Measurements from ENCODE around the gene MB21D2.

The MB21D2 gene

GRCh38 chr3:192750201-192750600 lies 167.5 kb downstream of the MB21D2 start:
- Histone ChIP-seq H3K9ac (ENCODE audit: low read length) (no peak overlapping the region), H3F3A (ENCODE audit: insufficient read depth) (no peaks in the 10 kb centered on the region), H3K9me2 (replicated peaks; ENCODE audit: insufficient read depth, low read length) (no peaks in the 10 kb centered on the region), H3K27ac (ENCODE audit: low read depth, low read length) (no peak overlapping the region), H4K20me1 (ENCODE audit: low read depth, low read length) (no peaks in the 10 kb centered on the region), H3K9me3 (ENCODE audit: insufficient read depth, low read length) (no peaks in the 10 kb centered on the region), H3K4me3 (ENCODE audit: insufficient read depth, low read length, poor library complexity, severe bottlenecking) (no peak overlapping the region), H3K36me3 (ENCODE audit: low read length) (no peaks in the 10 kb centered on the region), H2AFZ (ENCODE audit: low read depth, low read length, severe bottlenecking) (no peak overlapping the region), H3K79me2 (ENCODE audit: insufficient read depth, low read length) (no peaks in the 10 kb centered on the region), H3K4me2 (ENCODE audit: low read depth, low read length, poor library complexity, severe bottlenecking) (no peak overlapping the region), H3K27me3 (ENCODE audit: low read length) (no peaks in the 10 kb centered on the region)
- TF ChIP-seq EZH2phosphoT487 (conservative IDR thresholded peaks at IDR 0.05; ENCODE audit: low read length) (no peak), CTCF (IDR thresholded peaks at IDR 0.05; ENCODE audit: insufficient read depth, low read length, poor library complexity, severe bottlenecking) (no peak)

GRCh38 chr3:192747746-192748145 lies 169.9 kb downstream of the MB21D2 start:
- Histone ChIP-seq H3K79me2 (ENCODE audit: insufficient read depth, low read length) (no peaks in the 10 kb centered on the region), H3K27me3 (ENCODE audit: low read length) (no peaks in the 10 kb centered on the region), H3K9me3 (ENCODE audit: insufficient read depth, low read length) (no peaks in the 10 kb centered on the region), H3K9me2 (replicated peaks; ENCODE audit: insufficient read depth, low read length) (no peaks in the 10 kb centered on the region), H3K27ac (ENCODE audit: low read depth, low read length) (no peak overlapping the region), H4K20me1 (ENCODE audit: low read depth, low read length) (no peaks in the 10 kb centered on the region), H3F3A (ENCODE audit: insufficient read depth) (no peaks in the 10 kb centered on the region), H2AFZ (ENCODE audit: low read depth, low read length, severe bottlenecking) (no peak overlapping the region), H3K4me3 (ENCODE audit: insufficient read depth, low read length, poor library complexity, severe bottlenecking) (no peak overlapping the region), H3K36me3 (ENCODE audit: low read length) (no peaks in the 10 kb centered on the region), H3K4me2 (ENCODE audit: low read depth, low read length, poor library complexity, severe bottlenecking) (no peak overlapping the region), H3K9ac (ENCODE audit: low read length) (no peak overlapping the region)
- no peak for TF ChIP-seq CTCF (IDR thresholded peaks at IDR 0.05; ENCODE audit: insufficient read depth, low read length, poor library complexity, severe bottlenecking)
- TF ChIP-seq EZH2phosphoT487 (conservative IDR thresholded peaks at IDR 0.05; ENCODE audit: low read length): no peak

- Histone ChIP-seq H3F3A (ENCODE audit: insufficient read depth) (no peaks in the 10 kb centered on the region), H3K27ac (ENCODE audit: low read depth, low read length) (no peak overlapping the region), H3K9me2 (replicated peaks; ENCODE audit: insufficient read depth, low read length) (no peaks in the 10 kb centered on the region)
Observed at GRCh38 chr3:192747145-192747544, 170.5 kb downstream of the MB21D2 start.

More at GRCh38 chr3:192747145-192747544, 170.5 kb downstream of the MB21D2 start:
- Histone ChIP-seq H3K4me2 (ENCODE audit: low read depth, low read length, poor library complexity, severe bottlenecking) (no peak overlapping the region), H3K79me2 (ENCODE audit: insufficient read depth, low read length) (no peaks in the 10 kb centered on the region), H2AFZ (ENCODE audit: low read depth, low read length, severe bottlenecking) (no peak overlapping the region), H3K4me3 (ENCODE audit: insufficient read depth, low read length, poor library complexity, severe bottlenecking) (no peak overlapping the region), H4K20me1 (ENCODE audit: low read depth, low read length) (no peaks in the 10 kb centered on the region), H3K9me3 (ENCODE audit: insufficient read depth, low read length) (no peaks in the 10 kb centered on the region), H3K27me3 (ENCODE audit: low read length) (no peaks in the 10 kb centered on the region), H3K36me3 (ENCODE audit: low read length) (no peaks in the 10 kb centered on the region), H3K9ac (ENCODE audit: low read length) (no peak overlapping the region)
- TF ChIP-seq EZH2phosphoT487 (conservative IDR thresholded peaks at IDR 0.05; ENCODE audit: low read length): no peak
- TF ChIP-seq CTCF (IDR thresholded peaks at IDR 0.05; ENCODE audit: insufficient read depth, low read length, poor library complexity, severe bottlenecking): no peak

Measured in SU-DHL-6 (cell line).